RWPE1 (cell line): ENCODE data around the gene CDK9.

Source experiments
- CTCF ChIA-PET: fragments of 350-600 bp; sonication (Branson Sonifier 250); formaldehyde crosslinking; extraction: SDS; loops from one replicate; lab custom pipeline; 2021; lab: Yijun Ruan, JAX
- POLR2A ChIA-PET: fragments of 400-600 bp; formaldehyde crosslinking; extraction: SDS; loops from one replicate; lab custom pipeline; 2020; ENCODE audit warnings: antibody characterized with exemption; ENCODE audit not compliant: low non-redundant PET; lab: Yijun Ruan, JAX
- DNase-seq: peaks from one replicate; pipeline ENCODE4 v3.0.0; 2012; ENCODE audit warnings: low spot score
- H3K27ac ChIP-seq: fragments of 450-650 bp; 2 replicates; pipeline ENCODE4 v1.5.1; 2017
- TF ChIP-seq, protein P1 (sequence below): fragments of 450-650 bp; conservative IDR thresholded peaks from 2 replicates; pipeline ENCODE4 v1.5.1; 2017; ENCODE audit warnings: low read depth, mild to moderate bottlenecking

CDK9 gene

DNA sequence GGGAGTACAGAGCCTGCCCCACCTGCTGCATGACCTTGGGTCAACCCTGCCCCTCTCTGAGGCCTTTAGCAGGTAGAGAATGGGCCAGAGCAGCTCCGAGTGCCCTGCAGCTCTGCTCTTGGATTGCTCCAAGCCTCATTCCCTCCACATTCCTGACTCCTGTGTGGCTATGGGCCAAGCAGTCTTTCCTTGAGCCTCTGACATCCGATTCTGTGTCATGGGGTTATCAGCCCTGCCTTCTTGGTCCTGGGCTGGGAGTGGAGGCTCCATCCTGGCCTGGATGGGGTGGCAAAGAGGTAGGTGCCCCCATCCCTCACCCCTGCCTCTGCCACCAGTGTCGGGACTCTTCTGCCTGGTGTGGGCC, 30.5 kb downstream of the CDK9 start:
- ChIA-PET POLR2A (no interaction called here), CTCF (no interaction called here)
- TF ChIP-seq, protein P1, sequence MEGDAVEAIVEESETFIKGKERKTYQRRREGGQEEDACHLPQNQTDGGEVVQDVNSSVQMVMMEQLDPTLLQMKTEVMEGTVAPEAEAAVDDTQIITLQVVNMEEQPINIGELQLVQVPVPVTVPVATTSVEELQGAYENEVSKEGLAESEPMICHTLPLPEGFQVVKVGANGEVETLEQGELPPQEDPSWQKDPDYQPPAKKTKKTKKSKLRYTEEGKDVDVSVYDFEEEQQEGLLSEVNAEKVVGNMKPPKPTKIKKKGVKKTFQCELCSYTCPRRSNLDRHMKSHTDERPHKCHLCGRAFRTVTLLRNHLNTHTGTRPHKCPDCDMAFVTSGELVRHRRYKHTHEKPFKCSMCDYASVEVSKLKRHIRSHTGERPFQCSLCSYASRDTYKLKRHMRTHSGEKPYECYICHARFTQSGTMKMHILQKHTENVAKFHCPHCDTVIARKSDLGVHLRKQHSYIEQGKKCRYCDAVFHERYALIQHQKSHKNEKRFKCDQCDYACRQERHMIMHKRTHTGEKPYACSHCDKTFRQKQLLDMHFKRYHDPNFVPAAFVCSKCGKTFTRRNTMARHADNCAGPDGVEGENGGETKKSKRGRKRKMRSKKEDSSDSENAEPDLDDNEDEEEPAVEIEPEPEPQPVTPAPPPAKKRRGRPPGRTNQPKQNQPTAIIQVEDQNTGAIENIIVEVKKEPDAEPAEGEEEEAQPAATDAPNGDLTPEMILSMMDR = no peak
- peak overlapping the region; percentile 68 for H3K27ac ChIP-seq
- DNase-seq = no peak

- DNase-seq = no peak
- TF ChIP-seq, protein P1 = no peak
- POLR2A ChIA-PET = interaction anchor here (0.6 kb wide), 1 partner anchor 1984 kb away, joined by 3 read pairs; no protein-coding TSS in a partner anchor
- CTCF ChIA-PET = interaction anchor here (2.1 kb wide), 1 partner anchor 53 kb away, joined by 10 read pairs; no protein-coding TSS in a partner anchor
- peak overlapping the region; percentile 68 for H3K27ac ChIP-seq
These were observed 30.9 kb downstream of the CDK9 start for GRCh38 chr9:127816728-127817127.

DNA sequence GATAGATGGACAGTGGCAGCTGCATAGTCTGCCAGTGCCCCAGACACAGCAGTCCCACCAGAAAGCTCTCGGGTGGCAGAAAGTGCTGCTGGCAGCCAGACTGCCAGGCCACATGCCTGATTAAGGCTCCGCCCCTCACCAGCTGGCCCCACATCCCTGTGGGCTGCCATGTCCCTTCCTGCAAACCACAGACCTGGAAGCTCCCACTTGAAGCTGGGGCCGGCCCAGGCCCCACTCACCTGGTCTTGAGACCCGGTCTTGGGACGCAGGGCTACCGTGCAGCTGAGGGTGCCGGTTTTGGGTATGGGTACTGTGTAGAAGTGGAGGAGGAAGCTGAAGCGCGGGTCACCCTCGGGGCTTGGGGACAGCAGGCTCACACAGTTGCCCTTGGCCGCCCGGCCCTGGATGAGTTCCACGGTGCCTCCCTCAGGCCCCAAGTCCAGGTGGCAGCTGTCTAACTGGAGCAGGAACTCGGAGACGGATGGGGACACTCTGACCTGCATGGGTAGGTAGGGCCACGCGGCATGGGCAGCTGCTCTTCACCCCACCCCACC, 32.1 kb downstream of the CDK9 start:
- DNase-seq = no peak
- CTCF ChIA-PET = interaction anchor here (0.6 to 2.1 kb wide), 4 partner anchors 9 to 274 kb away, joined by 3 to 10 read pairs (median 4); no protein-coding TSS in a partner anchor
- POLR2A ChIA-PET = no interaction called here
- TF ChIP-seq, protein P1 = no peak
- peak overlapping the region; percentile 68 for H3K27ac ChIP-seq

GRCh38 chr9:127818574-127818973, 32.7 kb downstream of the CDK9 start:
- no peak for DNase-seq
- peak overlapping the region; percentile 68 for H3K27ac ChIP-seq
- POLR2A ChIA-PET = interaction anchor here (0.7 kb wide), 2 partner anchors 17 to 34 kb away, joined by 3 read pairs; no protein-coding TSS in a partner anchor
- TF ChIP-seq, protein P1 = no peak
- CTCF ChIA-PET = interaction anchor here (1.4 to 2.1 kb wide), 2 partner anchors 14 to 51 kb away, joined by 3 to 10 read pairs; no protein-coding TSS in a partner anchor

DNA sequence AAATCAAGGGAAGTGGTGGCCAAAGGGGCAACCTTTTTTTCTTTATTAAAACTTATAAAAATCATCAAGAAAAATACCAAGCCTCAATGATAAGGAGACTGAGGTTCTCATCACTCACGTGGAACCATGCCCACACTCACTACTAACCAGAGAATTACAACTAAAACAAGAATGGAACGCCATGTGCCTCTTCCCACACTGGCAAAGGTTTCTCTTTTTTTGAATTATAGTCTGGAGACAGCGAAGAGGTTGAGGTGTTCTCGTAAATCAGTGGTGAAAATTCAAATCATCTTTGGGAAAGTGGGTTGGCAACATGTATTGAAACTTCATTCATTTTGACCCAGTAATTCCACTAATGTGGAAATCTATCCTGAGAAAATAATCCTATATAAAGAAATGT, 36.3 kb downstream of the CDK9 start:
- TF ChIP-seq, protein P1 = no peak
- ChIA-PET POLR2A (interaction anchor here (0.6 kb wide), 1 partner anchor 17 kb away, joined by 3 read pairs; no protein-coding TSS in a partner anchor), CTCF (no interaction called here)
- H3K27ac ChIP-seq = no peak overlapping the region
- no peak for DNase-seq

GRCh38 chr9:127825319-127826051, 39.7 kb downstream of the CDK9 start:
- H3K27ac ChIP-seq = peak overlapping the region; percentile 31
- no peak for DNase-seq
- POLR2A ChIA-PET = no interaction called here
- TF ChIP-seq, protein P1 = no peak; the same call in 1 of the 2 replicates
- CTCF ChIA-PET = interaction anchor here (1.0 to 1.1 kb wide), 2 partner anchors 23 to 90 kb away, joined by 4 read pairs; partner anchors contain the start of genes FPGS and TOR2A
